NCI-H446 treated with DMSO at 0.1 percent for 48 hours (cell line): ENCODE measurements around the gene PELI2.

ENCODE experiments used
- DNase-seq: peaks from one replicate; lab custom pipeline; 2025; lab: John Stamatoyannopoulos, UW

Gene PELI2

GRCh38 chr14:56206596-56206995, 88.4 kb downstream of the PELI2 start:
- no peak for DNase-seq

GRCh38 chr14:56207626-56208292, 89.5 kb downstream of the PELI2 start:
- no peak for DNase-seq

- no peak for DNase-seq
Observed at GRCh38 chr14:56208520-56208919, 90.3 kb downstream of the PELI2 start.

GRCh38 chr14:56210571-56210970, 92.4 kb downstream of the PELI2 start:
- no peak for DNase-seq

GRCh38 chr14:56211084-56211483, 92.9 kb downstream of the PELI2 start:
- DNase-seq: no peak

- DNase-seq: no peak
Observed at GRCh38 chr14:56211844-56212243, 93.6 kb downstream of the PELI2 start.

GRCh38 chr14:56212521-56212920, 94.3 kb downstream of the PELI2 start:
- no peak for DNase-seq

GRCh38 chr14:56213306-56213705, 95.1 kb downstream of the PELI2 start:
- DNase-seq: no peak

- DNase-seq: no peak
Observed at GRCh38 chr14:56215180-56215579, 97.0 kb downstream of the PELI2 start.

GRCh38 chr14:56216626-56217379, 98.6 kb downstream of the PELI2 start:
- no peak for DNase-seq

GRCh38 chr14:56217380-56218045, 99.3 kb downstream of the PELI2 start:
- DNase-seq: no peak

- no peak for DNase-seq
Observed at GRCh38 chr14:56219666-56220413, 101.6 kb downstream of the PELI2 start.

GRCh38 chr14:56221382-56222128, 103.3 kb downstream of the PELI2 start:
- no peak for DNase-seq

- DNase-seq: no peak
Observed at GRCh38 chr14:56224229-56224628, 106.0 kb downstream of the PELI2 start.

- DNase-seq: no peak
Observed at GRCh38 chr14:56224691-56225681, 106.8 kb downstream of the PELI2 start.

- DNase-seq: no peak
Observed at GRCh38 chr14:56235388-56235787, 117.2 kb downstream of the PELI2 start.

GRCh38 chr14:56237398-56237797, 119.2 kb downstream of the PELI2 start:
- DNase-seq: no peak

GRCh38 chr14:56241461-56241860, 123.2 kb downstream of the PELI2 start:
- DNase-seq: no peak

GRCh38 chr14:56243110-56243509, 124.9 kb downstream of the PELI2 start:
- DNase-seq: no peak

- DNase-seq: no peak
Observed at GRCh38 chr14:56244138-56244789, 126.1 kb downstream of the PELI2 start.
